IPS-NIHi11 (cell line): ENCODE measurements around the gene SLC25A13.

ENCODE experiments used
- DNase-seq: peaks from one replicate; pipeline ENCODE4 v3.0.0; 2012; ENCODE audit warnings: mixed read lengths, low spot score

Gene SLC25A13

GRCh38 chr7:96238976-96239766 lies 82.7 kb downstream of the SLC25A13 start:
- no peak for DNase-seq

- DNase-seq = peak; percentile 25
Measured at GRCh38 chr7:96238474-96238873, 83.4 kb downstream of the SLC25A13 start.

DNA sequence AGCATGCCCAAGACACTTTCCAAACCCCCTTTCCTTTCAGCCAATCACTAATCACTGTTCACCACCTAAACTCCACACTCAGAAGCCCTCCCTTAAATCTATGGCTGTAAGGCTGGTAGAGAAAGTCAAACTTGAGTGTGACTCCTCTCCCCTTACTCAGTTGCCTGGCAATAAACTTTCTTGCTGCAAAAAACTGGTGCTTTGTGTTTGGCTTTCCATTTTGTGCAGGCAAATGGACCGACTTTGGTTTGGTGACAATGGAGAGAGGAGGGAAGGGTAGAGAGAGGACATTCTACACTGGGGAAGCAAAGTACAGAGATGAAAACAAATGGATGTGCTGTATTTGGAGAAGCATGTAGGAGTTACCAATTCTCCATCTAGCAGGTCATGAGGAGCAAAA lies 84.9 kb downstream of the SLC25A13 start:
- no peak for DNase-seq

DNA sequence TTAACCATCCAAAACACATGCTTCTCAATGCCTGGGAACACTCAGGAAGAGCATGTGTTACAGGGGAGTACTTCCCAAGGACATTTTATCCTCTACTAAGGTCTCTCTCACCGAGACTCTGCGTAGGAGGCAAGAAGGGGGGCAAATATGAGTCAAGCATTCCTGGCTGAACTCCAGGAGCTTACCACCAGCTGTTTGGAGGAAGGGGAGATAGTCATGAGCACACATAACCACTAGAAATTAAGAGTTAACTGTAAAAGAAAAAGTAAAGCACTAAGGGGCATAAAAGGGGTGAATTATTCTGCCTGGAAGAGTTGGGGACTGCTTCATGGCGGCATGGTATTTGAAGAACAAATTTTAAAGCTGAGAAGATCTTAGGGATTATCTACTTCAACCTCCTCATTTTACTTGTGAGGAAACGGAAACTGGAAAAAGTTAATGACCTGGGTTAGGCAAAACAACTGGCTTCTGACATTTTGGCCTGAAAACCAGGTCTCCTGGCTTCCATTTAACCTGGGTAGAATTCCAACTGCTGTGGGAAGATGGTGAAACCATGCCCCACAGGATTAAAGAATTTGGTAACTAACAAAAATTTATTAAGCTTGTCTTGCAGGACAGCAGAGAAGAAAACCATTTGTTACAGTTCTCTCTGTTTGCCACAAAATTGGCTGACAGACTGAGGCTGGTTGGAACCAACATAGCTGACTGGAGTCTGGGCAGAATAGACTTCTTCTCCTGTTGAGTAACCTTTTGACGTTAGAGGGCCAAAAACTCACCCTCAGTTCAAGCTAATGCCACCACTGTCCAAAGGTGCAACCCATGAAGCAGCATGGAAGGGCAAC lies 85.5 kb downstream of the SLC25A13 start:
- peak; percentile 25 for DNase-seq

- no peak for DNase-seq
Measured at GRCh38 chr7:96235281-96235680, 86.6 kb downstream of the SLC25A13 start.

DNA sequence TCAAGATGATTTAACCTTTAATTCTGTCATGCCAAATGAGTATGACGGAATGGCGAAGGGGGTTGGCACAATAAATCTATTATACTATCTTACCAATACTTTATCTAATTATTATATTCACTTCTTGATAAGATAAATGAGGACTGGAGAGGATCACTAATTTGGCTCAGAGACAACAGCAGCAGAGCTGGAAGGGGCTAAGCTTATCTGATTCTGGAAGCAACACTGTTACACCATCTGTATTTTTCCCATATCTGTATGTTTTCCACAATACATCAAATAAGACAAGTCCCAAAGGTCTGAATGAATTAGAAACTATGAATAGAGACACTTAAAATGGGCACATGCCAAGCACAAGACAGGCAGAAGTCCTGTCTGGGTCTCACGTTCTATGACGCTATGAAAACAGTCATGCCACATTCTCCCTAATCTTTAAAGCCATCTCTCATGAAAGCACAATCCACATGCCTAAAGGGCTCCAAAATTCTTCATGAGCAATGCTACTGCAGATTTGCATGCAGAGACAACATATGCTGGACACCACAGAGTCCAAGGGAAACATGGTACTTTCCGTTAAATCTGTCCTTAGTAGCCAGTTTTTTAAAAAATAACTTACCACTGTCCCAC lies 88.3 kb downstream of the SLC25A13 start:
- no peak for DNase-seq

GRCh38 chr7:96233084-96233483 lies 88.8 kb downstream of the SLC25A13 start:
- no peak for DNase-seq

GRCh38 chr7:96228760-96229159 lies 93.1 kb downstream of the SLC25A13 start:
- DNase-seq = no peak

DNA sequence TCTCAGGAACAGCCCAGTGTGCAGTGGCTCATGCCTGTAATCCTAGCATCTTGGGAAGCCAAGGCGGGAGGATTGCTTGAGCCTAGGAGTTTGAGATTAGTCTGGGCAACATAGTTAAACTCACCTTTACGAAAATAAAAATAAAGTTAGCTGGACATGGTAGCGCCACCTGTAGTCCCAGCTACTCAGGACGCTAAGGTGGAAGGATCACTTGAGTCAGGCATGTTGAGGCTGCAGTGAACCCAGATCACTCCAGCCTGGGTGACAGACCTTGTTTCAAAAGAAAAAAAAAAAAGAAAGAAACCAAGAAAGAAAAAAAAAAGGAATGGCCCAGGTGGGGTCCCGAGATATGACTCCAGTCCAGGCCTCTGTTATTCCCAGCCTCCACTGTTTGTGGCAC lies 96.6 kb downstream of the SLC25A13 start:
- DNase-seq = no peak

DNA sequence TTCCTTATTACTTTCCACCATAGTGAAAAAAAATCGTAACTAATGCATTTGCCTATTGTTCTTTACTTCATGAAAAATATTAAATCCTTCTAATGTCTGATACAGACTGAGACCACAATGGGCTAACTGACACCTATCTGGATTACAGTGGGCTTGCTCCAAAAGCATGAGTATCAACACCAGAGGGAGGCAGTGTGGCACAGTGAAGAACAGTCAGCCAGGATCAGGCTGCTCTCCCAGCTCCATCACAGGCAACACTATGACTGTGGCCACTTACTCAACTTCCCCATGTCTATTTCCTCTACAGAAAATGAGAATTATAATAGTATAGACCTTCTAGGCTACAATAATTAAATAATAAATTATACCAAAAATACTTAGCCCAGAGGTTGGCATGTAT lies 97.2 kb downstream of the SLC25A13 start:
- DNase-seq = peak; percentile 47

GRCh38 chr7:96224073-96224472 lies 97.8 kb downstream of the SLC25A13 start:
- no peak for DNase-seq

- no peak for DNase-seq
Measured at GRCh38 chr7:96221888-96222287, 100.0 kb downstream of the SLC25A13 start.

DNA sequence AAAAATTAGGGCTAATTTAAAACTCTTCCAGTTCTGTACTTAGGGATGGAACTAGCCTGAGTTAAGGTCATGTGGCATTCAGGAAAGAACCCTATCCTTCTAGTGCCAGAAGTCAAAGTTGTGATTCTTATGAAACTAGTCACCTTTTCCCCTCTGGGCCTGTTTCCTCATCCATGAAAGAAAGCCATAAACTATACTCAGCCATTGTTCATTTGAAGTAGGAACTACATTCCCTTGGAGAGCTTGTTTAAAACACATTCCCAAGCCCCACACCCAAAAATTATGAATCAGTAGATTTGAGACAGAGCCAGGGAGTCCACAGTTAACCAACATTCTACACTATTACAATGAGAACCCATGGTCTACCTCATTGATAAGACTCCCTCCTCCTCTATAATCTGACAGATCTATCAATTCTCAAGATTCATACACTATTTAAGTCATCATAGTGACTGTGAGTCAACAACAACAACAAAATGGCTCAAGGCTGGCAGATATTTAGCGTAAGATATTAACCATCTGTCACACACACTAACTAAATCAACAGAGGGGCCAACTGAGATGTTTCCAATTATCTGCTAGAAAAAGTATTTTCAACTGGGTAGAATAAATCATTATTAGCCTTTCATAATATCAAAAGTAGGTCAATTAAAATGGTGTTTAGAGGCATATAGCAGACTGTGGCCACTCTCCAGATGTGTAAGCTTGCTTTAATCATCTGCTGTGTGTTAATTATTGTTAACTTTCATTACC lies 102.3 kb downstream of the SLC25A13 start:
- DNase-seq = peak; percentile 31

DNA sequence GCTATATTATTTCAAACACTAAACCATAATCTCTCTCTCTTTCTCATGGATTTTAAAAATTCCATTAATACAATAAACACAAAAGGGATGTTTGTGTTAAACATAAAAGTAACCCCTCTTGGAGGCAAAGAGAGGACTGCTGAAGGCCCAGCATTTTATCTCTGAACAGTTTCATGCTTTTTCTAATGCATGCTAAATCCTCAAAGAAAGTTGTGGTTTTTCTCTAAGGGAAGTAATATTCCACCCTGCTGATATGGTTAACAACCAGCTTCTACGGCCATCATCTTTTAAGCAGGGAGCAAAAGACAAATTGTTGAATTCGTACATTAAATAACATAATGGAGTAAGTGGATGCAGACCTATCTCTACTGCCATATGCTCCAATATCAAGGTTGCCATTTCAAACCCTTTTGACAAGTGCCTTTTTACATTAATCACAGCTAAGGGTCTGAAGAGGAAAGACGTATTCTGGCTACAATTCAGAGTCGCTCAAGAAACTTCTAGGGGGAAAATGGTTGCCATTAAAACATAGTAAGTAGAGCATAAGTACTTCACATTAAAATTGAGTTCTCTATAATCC lies 103.1 kb downstream of the SLC25A13 start:
- no peak for DNase-seq

DNA sequence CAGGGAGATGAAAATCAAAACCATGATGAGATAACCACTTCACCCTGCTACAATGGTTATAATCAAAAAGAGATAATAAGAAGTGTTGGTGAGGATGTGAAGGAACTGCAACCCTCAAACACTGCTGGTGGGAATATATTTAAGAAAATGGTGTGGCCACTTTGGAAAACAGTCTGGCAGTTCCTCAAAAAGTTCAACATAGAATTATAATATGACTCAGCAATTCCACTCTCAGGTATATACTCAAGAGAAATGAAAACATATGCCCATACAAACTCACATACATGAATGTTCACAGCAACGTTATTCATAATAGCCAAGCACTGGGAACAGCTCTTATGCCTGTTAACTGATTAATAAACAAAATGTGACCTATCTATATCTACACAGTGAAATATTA lies 104.8 kb downstream of the SLC25A13 start:
- DNase-seq = no peak

DNA sequence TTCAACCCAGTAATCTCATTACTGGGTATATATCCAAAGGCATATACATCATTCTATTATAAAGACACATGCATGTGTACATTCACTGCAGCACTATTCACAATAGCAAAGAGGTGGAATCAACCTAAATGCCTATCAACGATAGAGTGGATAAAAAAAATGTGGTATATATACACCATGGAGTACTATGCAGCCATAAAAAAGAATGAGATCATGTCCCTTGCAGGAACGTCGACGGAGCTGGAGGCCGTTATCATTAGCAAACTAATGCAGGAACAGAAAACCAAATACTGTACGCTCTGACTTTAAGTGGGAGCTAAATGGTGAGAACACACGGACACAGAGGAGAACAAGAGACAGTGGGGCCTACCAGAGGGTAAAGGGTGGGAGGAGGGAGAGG lies 105.5 kb downstream of the SLC25A13 start:
- DNase-seq = no peak

DNA sequence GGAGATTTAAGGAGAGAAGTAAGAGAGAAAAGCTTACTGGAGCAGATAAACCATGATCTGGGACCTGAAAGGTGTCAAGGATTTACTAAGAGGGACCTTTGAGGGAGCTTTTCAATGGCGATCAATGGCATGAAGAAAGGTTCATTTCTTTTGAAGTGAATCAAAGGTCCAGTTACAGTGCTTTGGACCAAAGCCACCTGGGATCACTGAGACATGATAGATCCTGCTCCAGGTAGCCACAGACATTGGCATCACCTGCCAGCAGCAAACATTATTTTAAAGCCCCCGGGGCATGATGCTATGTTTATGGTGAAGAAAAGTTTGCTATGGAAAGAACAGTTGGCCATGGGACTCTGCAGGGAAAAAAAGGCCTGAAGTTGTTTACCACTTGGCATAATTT lies 109.4 kb downstream of the SLC25A13 start:
- DNase-seq = no peak

GRCh38 chr7:96211954-96212353 lies 109.9 kb downstream of the SLC25A13 start:
- DNase-seq = no peak

DNA sequence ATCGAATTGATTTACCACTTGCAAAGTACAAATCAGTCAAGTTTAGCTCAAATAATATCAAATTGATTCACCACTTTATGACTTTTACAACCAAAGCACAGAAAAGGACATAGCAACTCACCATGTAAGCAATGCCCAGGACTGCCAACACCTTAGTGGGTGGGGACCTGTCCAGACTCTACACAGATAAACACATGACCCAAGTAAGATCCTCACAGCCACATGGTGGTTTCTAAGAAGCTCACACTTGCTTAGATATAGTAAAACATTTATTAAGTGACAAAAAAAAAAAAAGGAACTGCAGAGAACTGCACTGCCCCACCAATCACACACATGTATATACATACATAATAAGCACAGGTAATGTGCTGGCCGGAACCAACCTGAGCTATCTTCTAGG lies 116.2 kb downstream of the SLC25A13 start:
- DNase-seq = no peak

GRCh38 chr7:96204601-96205000 lies 117.3 kb downstream of the SLC25A13 start:
- DNase-seq = no peak

GRCh38 chr7:96203786-96204185 lies 118.1 kb downstream of the SLC25A13 start:
- DNase-seq = no peak

DNA sequence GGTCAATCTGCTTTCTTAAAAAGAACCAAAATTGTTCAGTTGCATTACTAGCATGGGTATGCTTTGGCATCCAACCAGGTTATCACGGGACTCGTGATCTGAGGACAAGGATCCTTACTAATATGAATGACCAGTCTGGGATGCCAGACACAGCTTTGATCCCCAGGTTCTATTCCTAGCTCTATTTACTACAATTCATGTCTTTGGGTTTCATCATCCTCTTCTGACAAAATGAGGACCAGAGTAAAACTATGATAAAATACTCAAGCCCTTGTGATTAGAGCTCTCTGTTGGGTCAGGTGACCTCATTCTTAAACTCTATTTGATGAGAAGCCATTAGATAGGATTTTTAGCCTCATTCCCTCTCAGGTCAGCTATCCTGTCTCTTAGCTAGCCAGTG lies 119.8 kb downstream of the SLC25A13 start:
- DNase-seq = no peak
